GM19193 (cell line): ENCODE measurements around the gene INF2.

Experiments used
- POLR2A ChIP-seq: IDR thresholded peaks from 4 replicates; pipeline ENCODE4 v1.6.1; 2011; ENCODE audit not compliant: insufficient read depth, insufficient read length; ENCODE audit errors: extremely low read depth

The INF2 gene

DNA sequence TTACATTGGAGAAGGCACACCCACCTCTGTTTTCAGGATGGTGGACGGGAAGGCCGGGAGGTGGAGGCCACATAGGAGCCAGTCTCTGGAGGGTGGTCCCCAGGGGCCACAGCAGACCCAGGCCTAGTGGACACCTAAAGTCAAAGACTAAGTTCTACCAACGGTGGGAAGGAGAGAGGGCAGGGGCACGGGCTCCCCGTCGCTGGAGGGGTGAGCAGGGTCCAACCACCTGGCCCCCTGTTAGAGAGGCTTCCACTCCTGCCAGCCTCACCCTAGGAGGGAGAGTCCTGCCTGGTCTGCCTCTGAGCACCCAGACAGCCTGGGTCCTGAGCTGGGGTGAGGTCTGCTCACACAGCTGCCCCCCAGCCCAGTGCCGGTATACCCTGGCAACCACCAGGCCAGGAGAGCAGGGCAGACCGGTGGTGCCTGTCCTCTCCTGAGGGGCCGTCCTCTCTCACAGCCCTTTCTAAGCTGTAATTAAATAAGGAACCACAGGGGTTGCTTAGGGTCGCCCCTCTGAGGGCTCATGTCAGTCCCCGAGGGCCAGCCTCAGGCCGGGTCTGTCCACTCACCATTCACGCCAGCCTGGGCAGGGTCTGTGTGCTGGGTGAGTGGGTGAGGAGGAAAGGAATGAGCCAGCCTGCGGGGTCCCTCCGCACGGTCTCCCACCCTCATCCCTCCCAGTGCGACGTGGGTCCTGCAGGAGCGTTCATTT lies 2.3 kb downstream of the INF2 start:
- TF ChIP-seq POLR2A, result no peak

GRCh38 chr14:104692261-104692938 lies 3.0 kb downstream of the INF2 start:
- no peak for TF ChIP-seq POLR2A

- TF ChIP-seq POLR2A, result no peak
Observed at GRCh38 chr14:104692939-104693315, 3.5 kb downstream of the INF2 start.

DNA sequence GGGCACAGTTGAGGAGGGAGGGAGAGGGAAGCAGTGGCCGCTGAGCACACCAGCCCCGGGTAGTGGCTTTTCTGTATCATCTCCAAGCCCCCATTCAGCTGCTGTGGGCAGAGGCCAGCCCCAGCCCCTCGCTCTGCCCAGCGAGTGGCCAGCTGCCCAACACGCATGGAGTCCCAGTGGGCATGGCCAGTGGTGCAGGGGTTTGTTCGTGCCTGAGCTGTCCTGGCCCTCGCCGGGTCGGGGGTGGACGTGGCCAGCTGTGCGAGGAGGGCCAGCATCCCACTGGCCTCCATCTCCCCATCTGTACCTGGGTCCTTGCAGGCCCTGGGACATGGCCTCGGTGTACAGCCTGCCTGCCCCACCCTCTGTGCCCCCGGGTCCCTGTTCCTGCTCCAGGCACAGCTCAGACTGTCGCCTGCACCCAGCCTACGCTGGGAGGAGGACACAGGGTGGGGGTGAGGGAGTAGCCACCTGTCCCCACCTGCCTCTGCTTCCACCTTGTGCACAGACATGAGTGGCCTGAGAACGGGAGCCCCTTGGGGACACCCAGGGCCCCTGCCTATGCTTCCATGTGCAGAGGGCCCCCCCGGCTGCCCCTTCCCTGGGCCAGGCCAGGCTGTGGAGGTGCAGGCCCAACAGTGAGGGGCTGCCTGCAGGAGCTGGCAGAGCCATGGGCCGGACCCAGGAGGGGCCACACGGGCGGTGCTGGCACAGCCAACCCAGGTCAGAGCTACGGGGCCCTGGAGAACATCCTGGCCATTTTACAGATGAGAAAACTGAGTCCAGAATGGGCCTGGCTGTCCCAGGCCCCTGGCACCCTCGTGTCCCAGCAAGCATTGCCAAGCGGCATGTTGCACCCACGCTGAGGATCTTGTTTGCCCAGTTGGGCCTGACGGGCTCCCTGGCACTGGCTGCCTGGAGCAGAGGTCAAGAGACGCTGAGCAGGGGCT lies 4.3 kb downstream of the INF2 start:
- TF ChIP-seq POLR2A, result no peak

DNA sequence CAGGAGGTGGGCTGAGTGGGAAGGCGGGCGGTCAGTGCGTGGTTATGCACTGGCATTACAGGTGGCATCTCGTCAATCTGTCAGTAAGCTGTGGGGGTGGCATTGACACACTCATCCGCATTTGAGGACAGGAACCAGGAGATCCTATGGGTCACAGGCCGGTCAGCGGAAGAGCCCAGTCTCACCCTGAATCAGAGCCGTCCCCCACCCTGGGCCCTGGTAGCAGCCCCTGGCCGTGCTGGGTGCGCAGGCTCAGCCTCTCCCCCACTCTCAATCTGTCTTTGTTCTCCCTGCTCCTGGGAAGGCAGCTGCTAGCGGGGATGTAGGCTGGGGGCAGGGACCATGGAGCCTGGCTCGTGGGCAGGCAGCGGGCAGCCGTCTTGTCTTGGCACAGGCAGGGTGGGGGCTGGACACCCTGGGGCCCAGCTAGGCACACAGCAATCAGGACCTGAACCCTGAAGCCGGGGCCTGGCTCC lies 5.1 kb downstream of the INF2 start:
- TF ChIP-seq POLR2A, result no peak

- no peak for TF ChIP-seq POLR2A
Observed at GRCh38 chr14:104694991-104695659, 5.7 kb downstream of the INF2 start.

- no peak for TF ChIP-seq POLR2A
Observed at GRCh38 chr14:104695660-104696000, 6.2 kb downstream of the INF2 start.

DNA sequence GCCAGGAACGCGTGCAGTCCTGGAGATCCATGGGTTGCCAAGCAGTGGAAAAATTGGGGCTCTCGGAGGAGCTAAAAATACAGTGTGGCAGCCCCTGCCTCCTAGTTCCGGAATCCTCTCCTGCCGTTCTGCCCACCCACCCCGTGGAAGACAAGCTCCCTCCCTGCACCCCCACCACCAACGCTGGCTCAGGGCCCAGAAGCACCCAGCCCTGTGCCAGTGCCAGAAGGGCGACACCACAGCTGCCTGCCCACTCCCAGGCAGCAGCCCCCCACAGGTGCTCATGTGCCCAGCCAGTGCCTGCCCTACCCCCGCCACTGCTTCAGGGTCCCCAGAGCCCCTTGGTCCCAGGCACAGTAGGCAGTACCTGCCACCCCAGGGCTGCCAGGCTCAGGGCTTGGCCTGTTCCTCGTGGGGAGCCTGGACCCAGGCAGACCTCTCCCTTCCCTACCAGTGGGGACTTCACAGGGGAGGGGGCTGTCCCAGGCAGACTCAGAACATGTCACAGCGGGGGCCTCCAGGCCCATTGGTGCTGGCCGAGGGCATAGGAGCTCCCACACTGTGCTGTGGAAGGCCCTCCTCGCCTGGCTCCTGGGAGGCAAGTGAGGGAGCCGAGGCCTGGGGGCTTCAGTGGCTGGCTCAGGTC lies 7.4 kb downstream of the INF2 start:
- TF ChIP-seq POLR2A, result no peak

- no peak for TF ChIP-seq POLR2A
Observed at GRCh38 chr14:104697317-104697703, 7.9 kb downstream of the INF2 start.

GRCh38 chr14:104697892-104698583 lies 8.6 kb downstream of the INF2 start:
- TF ChIP-seq POLR2A, result no peak

DNA sequence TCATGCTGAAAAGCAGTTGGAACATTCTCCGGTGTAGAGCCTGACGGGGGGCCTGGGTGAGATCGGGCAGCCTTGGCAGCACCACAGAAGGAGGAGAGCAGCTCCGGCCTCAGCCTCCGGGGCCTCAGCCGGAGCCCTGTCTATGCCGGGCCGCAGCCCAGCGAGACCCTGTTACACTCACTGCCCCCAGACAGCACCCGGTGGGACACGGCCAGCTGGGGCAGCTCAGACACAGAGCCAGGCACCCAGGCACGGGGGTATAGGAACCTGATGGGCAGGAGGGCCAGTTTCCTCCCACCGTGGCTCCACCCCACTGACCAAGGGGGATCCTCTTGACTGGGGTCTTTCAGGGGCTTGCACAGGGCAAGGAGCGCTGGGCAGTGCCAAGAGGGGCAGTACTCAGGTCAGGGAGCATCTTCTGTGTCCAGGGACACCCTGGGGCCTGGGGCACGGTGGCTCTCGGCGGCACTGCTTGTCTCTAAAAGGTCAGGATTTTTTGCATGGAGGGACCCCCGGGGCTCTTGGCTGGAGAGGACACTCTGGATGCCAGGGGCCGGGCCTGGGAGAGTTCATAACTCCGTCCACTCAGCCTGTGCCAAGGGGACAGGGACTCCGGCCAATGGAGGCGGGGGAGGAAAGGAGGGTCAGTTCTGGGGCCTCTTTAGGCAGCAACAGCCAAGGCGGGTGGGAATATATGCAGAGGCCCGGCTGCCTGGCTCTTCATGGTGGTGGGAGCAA lies 9.4 kb downstream of the INF2 start:
- no peak for TF ChIP-seq POLR2A

DNA sequence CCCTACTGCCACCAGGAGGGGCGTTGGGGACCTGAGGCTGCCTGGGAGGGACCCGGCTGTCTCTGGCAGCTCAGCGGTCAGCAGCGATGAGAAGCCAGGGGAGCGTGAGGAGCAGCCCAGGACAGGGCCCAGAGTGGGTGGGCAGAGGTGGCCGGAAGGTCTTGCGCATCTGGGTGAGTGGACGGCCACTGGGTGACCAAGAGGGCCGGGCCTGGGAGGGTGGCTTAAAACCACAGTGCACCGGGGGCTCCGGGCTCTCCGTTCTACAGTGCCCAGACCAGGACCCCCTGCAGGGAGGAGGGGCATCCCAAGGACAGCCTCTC lies 10.0 kb downstream of the INF2 start:
- TF ChIP-seq POLR2A, result no peak

GRCh38 chr14:104700225-104700651 lies 10.8 kb downstream of the INF2 start:
- TF ChIP-seq POLR2A, result no peak
